HepG2 (cell line): ENCODE data around the gene PARP11. TPM values are rescaled to one million over a fixed set of nuclear protein-coding genes. Genes with fewer than 3 reads are reported as not detected.

ENCODE experiments used
- CBFB ChIP-seq: sonication (generic); formaldehyde crosslinking; IDR thresholded peaks from 2 replicates; pipeline ENCODE4 v1.4.0; 2020; ENCODE audit warnings: missing genetic modification reagents
- EP300 ChIP-seq, 3 experiments: sonication (generic) in 1 of 3; formaldehyde crosslinking in 1 of 3; IDR thresholded peaks; 2 replicates each; pipeline versions ENCODE4 v1.5.1 to v1.6.1; 2011 to 2020; ENCODE audit warnings: low read depth in 2 of 3, low read length in 2 of 3, borderline replicate concordance in 1 of 3, improper control_type of control experiment in 1 of 3, mild to moderate bottlenecking in 1 of 3, missing genetic modification reagents in 1 of 3, moderate library complexity in 1 of 3
- GZF1 ChIP-seq: sonication (generic); formaldehyde crosslinking; IDR thresholded peaks from 2 replicates; pipeline ENCODE4 v1.5.1; 2020; ENCODE audit warnings: mild to moderate bottlenecking, missing genetic modification reagents
- IRF2 ChIP-seq: IDR thresholded peaks from 2 replicates; pipeline ENCODE4 v1.6.1; 2018; ENCODE audit warnings: missing genetic modification reagents, missing compliant biosample characterization
- KMT2B ChIP-seq: IDR thresholded peaks from 2 replicates; pipeline ENCODE4 v1.6.1; 2016; ENCODE audit warnings: missing genetic modification reagents, missing compliant biosample characterization
- LCORL ChIP-seq, 2 experiments: fragments of 450-650 bp in 1 of 2; sonication (generic) in 1 of 2; formaldehyde crosslinking in 1 of 2; IDR thresholded peaks; 2 replicates each; pipeline versions ENCODE4 v1.5.0 to v1.6.1; 2017 to 2020; ENCODE audit warnings: antibody characterized with exemption in 1 of 2, missing genetic modification reagents in 1 of 2
- POLR2G ChIP-seq: fragments of 200-400 bp; formaldehyde crosslinking; IDR thresholded peaks from 2 replicates; pipeline ENCODE4 v1.6.1; 2018; ENCODE audit warnings: mild to moderate bottlenecking, low read depth, low read length, moderate library complexity
- SOX6 ChIP-seq, 2 experiments: fragments of 450-650 bp in 1 of 2; sonication (generic) in 1 of 2; formaldehyde crosslinking in 1 of 2; IDR thresholded peaks; 2 replicates each; pipeline versions ENCODE4 v1.4.0 to v1.6.1; 2017 to 2020; ENCODE audit warnings: antibody characterized with exemption in 1 of 2, mild to moderate bottlenecking in 1 of 2, missing genetic modification reagents in 1 of 2
- ZNF331 ChIP-seq: sonication (generic); formaldehyde crosslinking; IDR thresholded peaks from 2 replicates; pipeline ENCODE4 v1.4.0; 2020; ENCODE audit warnings: missing genetic modification reagents
- ZNF674 ChIP-seq: sonication (generic); formaldehyde crosslinking; IDR thresholded peaks from 2 replicates; pipeline ENCODE4 v1.5.0; 2020; ENCODE audit warnings: low read depth, mild to moderate bottlenecking, missing genetic modification reagents
- polyA plus RNA-seq, 8 experiments: library from polyadenylated mRNA; depleted of rRNA in 3 of 8; stranded (reverse) in 7 of 8; unstranded in 1 of 8; fragments of >200 nt; fragmentation: Illumina TruSeq in 4 of 8; extraction: Trizol in 4 of 8; gene quantifications; 2 replicates each; pipeline versions ENCODE4 v1.2.1 to v1.2.3, GENCODE V29; 2011 to 2016; ENCODE audit warnings: low read depth in 4 of 8, missing spikeins in 1 of 8, mixed read lengths in 1 of 8; ENCODE audit not compliant: insufficient read depth in 1 of 8
- total RNA-seq, 5 experiments: library from RNA; depleted of rRNA; stranded (reverse); fragments of >200 nt; fragmentation: Illumina TruSeq; extraction: Trizol; gene quantifications; 2 replicates each; pipeline ENCODE4 v1.2.3, GENCODE V29; 2016; ENCODE audit warnings: low read depth in 1 of 5
- TF ChIP-seq, protein P1 (sequence below): sonication (generic); formaldehyde crosslinking; IDR thresholded peaks from 2 replicates; pipeline ENCODE4 v1.4.0; 2020; ENCODE audit warnings: missing genetic modification reagents
- TF ChIP-seq, protein P2 (sequence below): sonication (generic); formaldehyde crosslinking; IDR thresholded peaks from 2 replicates; pipeline ENCODE4 v1.5.1; 2020; ENCODE audit warnings: mild to moderate bottlenecking, missing genetic modification reagents, borderline replicate concordance
- TF ChIP-seq, protein P3 (sequence below): IDR thresholded peaks from 2 replicates; pipeline ENCODE4 v1.6.1; 2018; ENCODE audit warnings: missing genetic modification reagents, mild to moderate bottlenecking, missing compliant biosample characterization
- TF ChIP-seq, protein P4 (sequence below): sonication (generic); IDR thresholded peaks from 2 replicates; pipeline ENCODE4 v1.6.1; 2016; ENCODE audit warnings: low read depth, borderline replicate concordance

PARP11 gene
- total and polyA plus RNA-seq, 2 of the 13 experiments (the other 11 are each of a cell fraction or from before 2014, with no cell fraction given), result 4.0 to 7.6 TPM

DNA sequence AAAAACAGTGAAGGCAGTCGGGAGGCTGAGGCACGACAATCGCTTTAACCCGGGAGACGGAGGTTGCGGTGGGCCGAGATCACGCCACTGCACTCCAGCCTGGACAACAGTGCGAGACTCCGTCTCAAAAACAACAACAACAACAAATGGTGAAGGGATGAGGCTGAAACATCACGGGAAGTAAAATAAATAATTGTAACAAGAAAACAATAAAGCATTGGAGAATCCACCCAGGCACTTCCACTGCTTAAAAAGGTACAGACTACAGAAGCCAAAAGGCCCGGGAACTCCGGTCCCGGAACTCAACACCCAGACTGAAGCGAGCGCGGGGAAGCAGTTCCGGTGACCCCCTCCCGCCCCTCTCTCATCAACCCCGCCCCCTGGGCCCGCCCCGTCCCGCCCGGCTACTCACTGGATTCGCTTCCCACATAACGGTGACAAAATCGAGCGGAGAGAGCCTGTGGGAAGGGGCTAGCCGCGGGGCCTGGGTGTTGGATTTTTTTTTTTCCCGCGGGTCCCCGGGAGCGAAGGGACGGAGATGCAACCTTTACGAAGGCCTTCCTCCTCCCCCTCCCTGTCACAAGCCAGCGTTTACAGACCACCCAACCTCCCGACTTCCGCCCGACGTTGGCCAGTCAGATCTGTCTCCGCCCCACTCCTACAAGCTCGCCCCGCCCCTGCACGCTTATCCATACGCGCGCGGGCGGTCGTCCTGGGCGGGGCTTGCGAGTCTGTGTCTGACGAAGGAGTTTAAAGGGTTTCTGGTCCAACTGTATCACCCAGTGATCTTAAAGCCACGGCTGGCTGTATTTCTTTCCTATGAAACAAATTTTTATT is at the start of gene PARP11 (continued):
- TF ChIP-seq, protein P1, sequence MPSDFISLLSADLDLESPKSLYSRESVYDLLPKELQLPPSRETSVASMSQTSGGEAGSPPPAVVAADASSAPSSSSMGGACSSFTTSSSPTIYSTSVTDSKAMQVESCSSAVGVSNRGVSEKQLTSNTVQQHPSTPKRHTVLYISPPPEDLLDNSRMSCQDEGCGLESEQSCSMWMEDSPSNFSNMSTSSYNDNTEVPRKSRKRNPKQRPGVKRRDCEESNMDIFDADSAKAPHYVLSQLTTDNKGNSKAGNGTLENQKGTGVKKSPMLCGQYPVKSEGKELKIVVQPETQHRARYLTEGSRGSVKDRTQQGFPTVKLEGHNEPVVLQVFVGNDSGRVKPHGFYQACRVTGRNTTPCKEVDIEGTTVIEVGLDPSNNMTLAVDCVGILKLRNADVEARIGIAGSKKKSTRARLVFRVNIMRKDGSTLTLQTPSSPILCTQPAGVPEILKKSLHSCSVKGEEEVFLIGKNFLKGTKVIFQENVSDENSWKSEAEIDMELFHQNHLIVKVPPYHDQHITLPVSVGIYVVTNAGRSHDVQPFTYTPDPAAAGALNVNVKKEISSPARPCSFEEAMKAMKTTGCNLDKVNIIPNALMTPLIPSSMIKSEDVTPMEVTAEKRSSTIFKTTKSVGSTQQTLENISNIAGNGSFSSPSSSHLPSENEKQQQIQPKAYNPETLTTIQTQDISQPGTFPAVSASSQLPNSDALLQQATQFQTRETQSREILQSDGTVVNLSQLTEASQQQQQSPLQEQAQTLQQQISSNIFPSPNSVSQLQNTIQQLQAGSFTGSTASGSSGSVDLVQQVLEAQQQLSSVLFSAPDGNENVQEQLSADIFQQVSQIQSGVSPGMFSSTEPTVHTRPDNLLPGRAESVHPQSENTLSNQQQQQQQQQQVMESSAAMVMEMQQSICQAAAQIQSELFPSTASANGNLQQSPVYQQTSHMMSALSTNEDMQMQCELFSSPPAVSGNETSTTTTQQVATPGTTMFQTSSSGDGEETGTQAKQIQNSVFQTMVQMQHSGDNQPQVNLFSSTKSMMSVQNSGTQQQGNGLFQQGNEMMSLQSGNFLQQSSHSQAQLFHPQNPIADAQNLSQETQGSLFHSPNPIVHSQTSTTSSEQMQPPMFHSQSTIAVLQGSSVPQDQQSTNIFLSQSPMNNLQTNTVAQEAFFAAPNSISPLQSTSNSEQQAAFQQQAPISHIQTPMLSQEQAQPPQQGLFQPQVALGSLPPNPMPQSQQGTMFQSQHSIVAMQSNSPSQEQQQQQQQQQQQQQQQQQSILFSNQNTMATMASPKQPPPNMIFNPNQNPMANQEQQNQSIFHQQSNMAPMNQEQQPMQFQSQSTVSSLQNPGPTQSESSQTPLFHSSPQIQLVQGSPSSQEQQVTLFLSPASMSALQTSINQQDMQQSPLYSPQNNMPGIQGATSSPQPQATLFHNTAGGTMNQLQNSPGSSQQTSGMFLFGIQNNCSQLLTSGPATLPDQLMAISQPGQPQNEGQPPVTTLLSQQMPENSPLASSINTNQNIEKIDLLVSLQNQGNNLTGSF (CRISPR knock-in tag), result no peak
- TF ChIP-seq, protein P2, sequence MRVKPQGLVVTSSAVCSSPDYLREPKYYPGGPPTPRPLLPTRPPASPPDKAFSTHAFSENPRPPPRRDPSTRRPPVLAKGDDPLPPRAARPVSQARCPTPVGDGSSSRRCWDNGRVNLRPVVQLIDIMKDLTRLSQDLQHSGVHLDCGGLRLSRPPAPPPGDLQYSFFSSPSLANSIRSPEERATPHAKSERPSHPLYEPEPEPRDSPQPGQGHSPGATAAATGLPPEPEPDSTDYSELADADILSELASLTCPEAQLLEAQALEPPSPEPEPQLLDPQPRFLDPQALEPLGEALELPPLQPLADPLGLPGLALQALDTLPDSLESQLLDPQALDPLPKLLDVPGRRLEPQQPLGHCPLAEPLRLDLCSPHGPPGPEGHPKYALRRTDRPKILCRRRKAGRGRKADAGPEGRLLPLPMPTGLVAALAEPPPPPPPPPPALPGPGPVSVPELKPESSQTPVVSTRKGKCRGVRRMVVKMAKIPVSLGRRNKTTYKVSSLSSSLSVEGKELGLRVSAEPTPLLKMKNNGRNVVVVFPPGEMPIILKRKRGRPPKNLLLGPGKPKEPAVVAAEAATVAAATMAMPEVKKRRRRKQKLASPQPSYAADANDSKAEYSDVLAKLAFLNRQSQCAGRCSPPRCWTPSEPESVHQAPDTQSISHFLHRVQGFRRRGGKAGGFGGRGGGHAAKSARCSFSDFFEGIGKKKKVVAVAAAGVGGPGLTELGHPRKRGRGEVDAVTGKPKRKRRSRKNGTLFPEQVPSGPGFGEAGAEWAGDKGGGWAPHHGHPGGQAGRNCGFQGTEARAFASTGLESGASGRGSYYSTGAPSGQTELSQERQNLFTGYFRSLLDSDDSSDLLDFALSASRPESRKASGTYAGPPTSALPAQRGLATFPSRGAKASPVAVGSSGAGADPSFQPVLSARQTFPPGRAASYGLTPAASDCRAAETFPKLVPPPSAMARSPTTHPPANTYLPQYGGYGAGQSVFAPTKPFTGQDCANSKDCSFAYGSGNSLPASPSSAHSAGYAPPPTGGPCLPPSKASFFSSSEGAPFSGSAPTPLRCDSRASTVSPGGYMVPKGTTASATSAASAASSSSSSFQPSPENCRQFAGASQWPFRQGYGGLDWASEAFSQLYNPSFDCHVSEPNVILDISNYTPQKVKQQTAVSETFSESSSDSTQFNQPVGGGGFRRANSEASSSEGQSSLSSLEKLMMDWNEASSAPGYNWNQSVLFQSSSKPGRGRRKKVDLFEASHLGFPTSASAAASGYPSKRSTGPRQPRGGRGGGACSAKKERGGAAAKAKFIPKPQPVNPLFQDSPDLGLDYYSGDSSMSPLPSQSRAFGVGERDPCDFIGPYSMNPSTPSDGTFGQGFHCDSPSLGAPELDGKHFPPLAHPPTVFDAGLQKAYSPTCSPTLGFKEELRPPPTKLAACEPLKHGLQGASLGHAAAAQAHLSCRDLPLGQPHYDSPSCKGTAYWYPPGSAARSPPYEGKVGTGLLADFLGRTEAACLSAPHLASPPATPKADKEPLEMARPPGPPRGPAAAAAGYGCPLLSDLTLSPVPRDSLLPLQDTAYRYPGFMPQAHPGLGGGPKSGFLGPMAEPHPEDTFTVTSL, result no peak
- TF ChIP-seq EP300 (IDR thresholded peaks at IDR 0.05; ENCODE audit: low read depth in 2 of 2, low read length in 2 of 2) (0 out of 4 replicates have a peak, but pooled peaks of 1 of the 2 experiments have one; percentile 4), EP300 (CRISPR knock-in tag; IDR thresholded peaks at IDR 0.05; ENCODE audit: borderline replicate concordance) (no peak), LCORL (IDR thresholded peaks at IDR 0.05) (no peak), LCORL (CRISPR knock-in tag; IDR thresholded peaks at IDR 0.05) (0 out of 2 replicates have a peak, but pooled peaks have one; percentile 2), KMT2B (CRISPR knock-in tag) (peak; percentile 58), ZNF674 (no peak), GZF1 (no peak), SOX6 (IDR thresholded peaks at IDR 0.05) (no peak), SOX6 (CRISPR knock-in tag; IDR thresholded peaks at IDR 0.05) (peak; percentile 14; the same call in 1 of the 2 replicates), ZNF331 (CRISPR knock-in tag) (peak; percentile 25; the same call in 1 of the 2 replicates), POLR2G (peak; percentile 68), IRF2 (CRISPR knock-in tag) (peak; percentile 11; the same call in 1 of the 2 replicates), CBFB (CRISPR knock-in tag) (no peak)
- TF ChIP-seq, protein P3, sequence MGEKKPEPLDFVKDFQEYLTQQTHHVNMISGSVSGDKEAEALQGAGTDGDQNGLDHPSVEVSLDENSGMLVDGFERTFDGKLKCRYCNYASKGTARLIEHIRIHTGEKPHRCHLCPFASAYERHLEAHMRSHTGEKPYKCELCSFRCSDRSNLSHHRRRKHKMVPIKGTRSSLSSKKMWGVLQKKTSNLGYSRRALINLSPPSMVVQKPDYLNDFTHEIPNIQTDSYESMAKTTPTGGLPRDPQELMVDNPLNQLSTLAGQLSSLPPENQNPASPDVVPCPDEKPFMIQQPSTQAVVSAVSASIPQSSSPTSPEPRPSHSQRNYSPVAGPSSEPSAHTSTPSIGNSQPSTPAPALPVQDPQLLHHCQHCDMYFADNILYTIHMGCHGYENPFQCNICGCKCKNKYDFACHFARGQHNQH (CRISPR knock-in tag), result 0 out of 2 replicates have a peak, but pooled peaks have one; percentile 19
- TF ChIP-seq, protein P4, sequence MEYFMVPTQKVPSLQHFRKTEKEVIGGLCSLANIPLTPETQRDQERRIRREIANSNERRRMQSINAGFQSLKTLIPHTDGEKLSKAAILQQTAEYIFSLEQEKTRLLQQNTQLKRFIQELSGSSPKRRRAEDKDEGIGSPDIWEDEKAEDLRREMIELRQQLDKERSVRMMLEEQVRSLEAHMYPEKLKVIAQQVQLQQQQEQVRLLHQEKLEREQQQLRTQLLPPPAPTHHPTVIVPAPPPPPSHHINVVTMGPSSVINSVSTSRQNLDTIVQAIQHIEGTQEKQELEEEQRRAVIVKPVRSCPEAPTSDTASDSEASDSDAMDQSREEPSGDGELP, result no peak
